Lower leg skin (tissue), 4 donors: ENCODE data around the gene TMPRSS11A. TPM values are rescaled to one million over a fixed set of nuclear protein-coding genes. Genes with fewer than 3 reads are reported as not detected.

Source experiments
- DNase-seq, 2 donors: peaks; one replicate each; pipeline ENCODE4 v3.0.0-alpha.2; 2019; ENCODE audit warnings: low spot score in 2 of 2
- H3K4me3 ChIP-seq: fragments of 200-600 bp; sonication (generic); 2 replicates; pipeline ENCODE4 v1.5.1; 2017; ENCODE audit warnings: mild to moderate bottlenecking, low read depth; ENCODE audit not compliant: poor library complexity, severe bottlenecking
- POLR2A ChIP-seq, 2 donors: fragments of 450-650 bp; IDR thresholded peaks; one replicate each; pipeline ENCODE4 v1.6.1; 2016 to 2017; ENCODE audit warnings: antibody characterized with exemption in 2 of 2, mild to moderate bottlenecking in 1 of 2, moderate library complexity in 1 of 2
- WGBS, 2 donors: methylation state at CpG; one replicate each; pipeline ENCODE4 v1.1.5; 2018; 5-methylcytosine and 5-hydroxymethylcytosine counted together
- intact Hi-C: fragments of 100-400 bp; cut with DNase I; formaldehyde crosslinking; loops from one replicate; pipeline ENCODE4 v1.15.0; 2023; ENCODE audit warnings: low total_unique reads
- total RNA-seq, 4 donors: library from RNA; depleted of rRNA; stranded (reverse); fragments of >200 nt; gene quantifications; one replicate each; pipeline ENCODE4 v1.1.0, GENCODE V29; 2016
- TF ChIP-seq, protein P1 (sequence below), 3 donors: fragments of 450-650 bp; IDR thresholded peaks; one replicate each; pipeline ENCODE4 v1.5.1; 2016; ENCODE audit warnings: antibody characterized with exemption in 3 of 3, mild to moderate bottlenecking in 3 of 3, moderate library complexity in 2 of 3

The TMPRSS11A gene
- total RNA-seq, 4 donors from 2014 or later, result not detected

DNA sequence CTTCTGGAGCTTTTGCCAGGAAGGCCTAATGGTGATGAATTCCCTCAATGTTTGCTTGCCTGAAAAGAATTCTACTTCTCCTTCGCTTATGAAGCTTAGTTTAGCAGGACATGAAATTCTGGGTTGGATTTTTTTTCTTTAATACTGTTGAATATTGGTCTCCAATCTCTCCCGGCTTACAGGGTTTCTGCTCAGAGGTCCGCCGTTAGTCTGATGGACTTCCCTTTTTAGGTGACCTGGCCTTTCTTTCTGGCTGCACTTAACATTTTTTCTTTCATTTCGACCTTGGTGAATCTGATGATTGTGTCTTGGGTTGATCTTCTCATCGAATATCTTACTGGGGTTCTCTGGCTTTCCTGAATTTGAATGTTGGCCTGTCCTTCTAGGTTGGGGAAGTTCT, 17.2 kb upstream of the TMPRSS11A start:
- H3K4me3 ChIP-seq, result no peak overlapping the region
- DNase-seq, result no peak
- WGBS, 2 donors, result 85 to 94% methylated on average over 6 of the region's 6 CpGs
- intact Hi-C loops, result no loop called here
- TF ChIP-seq POLR2A (IDR thresholded peaks at IDR 0.05), result no peak

DNA sequence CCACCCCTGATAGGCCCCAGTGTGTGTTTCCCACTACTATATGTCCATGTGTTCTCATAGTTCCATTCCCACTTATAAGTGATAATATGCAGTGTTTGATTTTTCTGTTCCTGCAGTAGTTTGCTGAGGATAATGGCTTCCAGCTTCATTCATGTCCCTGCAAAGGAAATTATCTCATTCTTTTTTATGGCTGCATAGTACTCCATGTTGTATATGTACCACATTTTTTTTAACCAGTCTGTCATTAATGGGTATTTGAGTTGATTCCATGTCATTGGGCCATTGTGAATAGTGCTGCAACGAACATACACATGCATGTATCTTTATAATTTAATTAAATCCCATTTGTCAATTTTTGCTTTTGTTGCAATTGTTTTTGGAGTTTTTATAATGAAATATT, 10.3 kb upstream of the TMPRSS11A start:
- WGBS, 2 donors, result 72 to 81% methylated on average over 1 of the region's 1 CpG
- intact Hi-C loops, result no loop called here
- TF ChIP-seq, protein P1, sequence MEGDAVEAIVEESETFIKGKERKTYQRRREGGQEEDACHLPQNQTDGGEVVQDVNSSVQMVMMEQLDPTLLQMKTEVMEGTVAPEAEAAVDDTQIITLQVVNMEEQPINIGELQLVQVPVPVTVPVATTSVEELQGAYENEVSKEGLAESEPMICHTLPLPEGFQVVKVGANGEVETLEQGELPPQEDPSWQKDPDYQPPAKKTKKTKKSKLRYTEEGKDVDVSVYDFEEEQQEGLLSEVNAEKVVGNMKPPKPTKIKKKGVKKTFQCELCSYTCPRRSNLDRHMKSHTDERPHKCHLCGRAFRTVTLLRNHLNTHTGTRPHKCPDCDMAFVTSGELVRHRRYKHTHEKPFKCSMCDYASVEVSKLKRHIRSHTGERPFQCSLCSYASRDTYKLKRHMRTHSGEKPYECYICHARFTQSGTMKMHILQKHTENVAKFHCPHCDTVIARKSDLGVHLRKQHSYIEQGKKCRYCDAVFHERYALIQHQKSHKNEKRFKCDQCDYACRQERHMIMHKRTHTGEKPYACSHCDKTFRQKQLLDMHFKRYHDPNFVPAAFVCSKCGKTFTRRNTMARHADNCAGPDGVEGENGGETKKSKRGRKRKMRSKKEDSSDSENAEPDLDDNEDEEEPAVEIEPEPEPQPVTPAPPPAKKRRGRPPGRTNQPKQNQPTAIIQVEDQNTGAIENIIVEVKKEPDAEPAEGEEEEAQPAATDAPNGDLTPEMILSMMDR (IDR thresholded peaks at IDR 0.05), result no peak
- no peak for TF ChIP-seq POLR2A (IDR thresholded peaks at IDR 0.05)
- no peak for DNase-seq
- no peak overlapping the region for H3K4me3 ChIP-seq

DNA sequence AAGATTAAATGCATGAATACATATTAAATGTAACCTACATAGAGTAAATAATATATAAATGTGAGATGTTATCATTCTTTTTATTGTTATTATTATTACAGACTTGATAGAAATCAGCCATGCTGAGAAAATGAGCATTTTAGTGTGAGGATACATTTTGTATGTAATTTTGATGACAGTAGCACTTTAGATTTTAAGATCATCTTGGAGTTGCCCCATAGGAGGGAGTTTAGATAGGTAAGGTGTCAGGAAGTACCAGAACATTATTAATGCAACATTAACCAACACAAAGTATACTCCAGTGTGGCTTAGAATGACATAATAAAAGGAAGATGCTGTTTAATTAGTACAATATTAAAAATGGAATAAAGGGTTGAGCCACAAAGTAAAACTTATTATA, 8.4 kb downstream of the TMPRSS11A start:
- intact Hi-C loops, result no loop called here
- no peak overlapping the region for H3K4me3 ChIP-seq
- no peak for TF ChIP-seq POLR2A (IDR thresholded peaks at IDR 0.05)
- TF ChIP-seq, protein P1 (IDR thresholded peaks at IDR 0.05), result no peak
- DNase-seq, result no peak

DNA sequence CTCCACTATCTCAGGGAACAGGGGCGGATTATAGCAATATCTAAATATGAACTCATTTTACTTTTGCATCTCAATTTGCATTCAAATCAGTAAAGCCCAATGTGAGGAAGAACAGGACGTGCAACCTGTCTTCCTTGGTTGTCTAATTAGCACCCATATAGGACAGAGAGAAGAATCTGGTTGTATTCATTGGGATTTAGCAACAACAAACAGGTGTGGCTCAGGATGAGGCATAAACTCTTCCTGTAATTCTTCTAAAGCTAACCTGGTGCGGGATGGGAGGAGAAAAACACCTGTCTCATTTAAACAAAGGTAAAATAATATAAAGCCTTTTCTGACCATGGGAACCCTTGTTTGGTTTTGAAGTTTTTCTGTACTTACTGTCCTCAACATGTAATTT, 22.2 kb downstream of the TMPRSS11A start:
- 57 to 85% methylated on average over 3 of the region's 3 CpGs for WGBS, 2 donors
- H3K4me3 ChIP-seq, result no peak overlapping the region
- TF ChIP-seq POLR2A (IDR thresholded peaks at IDR 0.05), result no peak
- TF ChIP-seq, protein P1 (IDR thresholded peaks at IDR 0.05), result no peak
- intact Hi-C loops, result no loop called here
- DNase-seq, result no peak

DNA sequence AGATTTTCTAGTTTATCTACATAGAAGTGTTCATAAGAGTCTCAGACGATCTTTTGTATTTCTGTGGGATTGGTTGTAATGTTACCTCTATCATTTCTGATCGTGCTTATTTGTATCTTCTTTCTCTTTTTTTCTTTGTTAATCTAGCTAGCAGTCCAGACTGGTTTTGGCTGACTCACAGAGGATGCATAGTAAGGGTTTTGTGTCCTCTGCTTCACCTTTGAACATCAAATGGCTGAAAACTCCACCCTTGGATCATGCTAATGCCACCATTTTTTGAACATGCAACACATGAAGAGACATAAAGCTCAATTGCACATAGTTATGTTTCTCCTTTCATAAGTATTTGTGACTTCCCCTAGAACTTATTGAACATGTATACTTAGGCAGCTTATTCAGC, 22.8 kb downstream of the TMPRSS11A start:
- intact Hi-C loops, result no loop called here

DNA sequence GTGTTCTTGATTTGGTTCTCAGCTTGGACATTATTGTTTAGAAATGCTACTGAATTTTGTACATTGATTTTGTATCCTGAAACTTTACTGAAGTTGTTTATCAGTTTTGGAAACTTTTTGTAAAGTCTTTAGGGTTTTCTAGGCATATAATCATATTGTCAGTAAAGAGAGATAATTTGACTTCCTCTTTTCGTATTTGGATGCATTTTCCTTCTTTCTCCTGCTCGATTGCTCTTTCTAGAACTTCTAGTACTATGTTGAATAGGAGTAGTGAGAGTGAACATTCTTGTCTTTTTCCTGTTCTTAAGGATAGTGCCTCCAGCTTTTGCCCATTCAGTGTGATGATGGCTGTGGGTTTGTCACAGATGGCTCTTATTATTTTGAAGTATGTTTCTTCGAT, 24.1 kb downstream of the TMPRSS11A start:
- TF ChIP-seq, protein P1 (IDR thresholded peaks at IDR 0.05), result no peak
- TF ChIP-seq POLR2A (IDR thresholded peaks at IDR 0.05), result no peak
- no peak for DNase-seq

More for the DNA sequence above, 22.8 kb downstream of the TMPRSS11A start:
- TF ChIP-seq, protein P1 (IDR thresholded peaks at IDR 0.05), result no peak
- TF ChIP-seq POLR2A (IDR thresholded peaks at IDR 0.05), result no peak
- no peak for DNase-seq
- WGBS, 2 donors, result 81 to 88% methylated on average over 2 of the region's 2 CpGs
- H3K4me3 ChIP-seq, result no peak overlapping the region

More for the DNA sequence above, 24.1 kb downstream of the TMPRSS11A start:
- H3K4me3 ChIP-seq, result no peak overlapping the region
- intact Hi-C loops, result no loop called here
- WGBS, 2 donors, result 68 to 74% methylated on average over 3 of the region's 3 CpGs
